Stimulated activated CD4-positive, alpha-beta T cell treated with anti-CD3 and anti-CD28 coated beads, Interleukin-4, amount 100 ng/mL, for 4 hours (primary cell): Measurements from ENCODE around the gene NIPAL1.

Source experiments
- DNase-seq, 2 experiments: peaks; one replicate each; pipeline ENCODE4 v3.0.0-alpha.2; 2020

NIPAL1 gene

GRCh38 chr4:48068182-48068581, 51.6 kb downstream of the NIPAL1 start:
- no peak for DNase-seq

GRCh38 chr4:48069026-48069425, 52.5 kb downstream of the NIPAL1 start:
- DNase-seq, result no peak

- DNase-seq, result no peak
These were observed 54.6 kb downstream of the NIPAL1 start for GRCh38 chr4:48071191-48071590.

GRCh38 chr4:48073567-48074103, 57.1 kb downstream of the NIPAL1 start:
- DNase-seq, result no peak

- no peak for DNase-seq
These were observed 58.1 kb downstream of the NIPAL1 start for GRCh38 chr4:48074657-48075056.

- no peak for DNase-seq
These were observed 61.9 kb downstream of the NIPAL1 start for GRCh38 chr4:48078425-48078824.

GRCh38 chr4:48078862-48079655, 62.5 kb downstream of the NIPAL1 start:
- DNase-seq, result no peak

- no peak for DNase-seq
These were observed 63.4 kb downstream of the NIPAL1 start for GRCh38 chr4:48079972-48080391.

GRCh38 chr4:48081196-48081595, 64.6 kb downstream of the NIPAL1 start:
- no peak for DNase-seq

GRCh38 chr4:48082956-48083355, 66.4 kb downstream of the NIPAL1 start:
- DNase-seq, result no peak

- no peak for DNase-seq
These were observed 69.4 kb downstream of the NIPAL1 start for GRCh38 chr4:48085821-48086589.
